MCF 10A (cell line): ENCODE results near the gene OGFOD3. TPM values are rescaled to one million over a fixed set of nuclear protein-coding genes. Genes with fewer than 3 reads are reported as not detected.

Experiments used
- BruUV-seq: library from RNA; stranded (reverse); fragments of 400-500 nt; replicated peaks from 2 replicates; lab custom pipeline; 2021; lab: Mats Ljungman, UMichigan
- CTCF ChIA-PET: fragments of 300-600 bp; sonication (Branson Sonifier 250); formaldehyde crosslinking; extraction: SDS; loops from one replicate; lab custom pipeline; 2021; ENCODE audit warnings: antibody characterized with exemption, inconsistent platforms; lab: Yijun Ruan, JAX
- POLR2A ChIA-PET: fragments of 300-600, 350-650 bp; sonication (Branson Sonifier 250); formaldehyde crosslinking; extraction: SDS; loops from one replicate; lab custom pipeline; 2020; ENCODE audit warnings: antibody characterized with exemption, inconsistent platforms; lab: Yijun Ruan, JAX
- DNase-seq: peaks from one replicate; pipeline ENCODE4 v3.0.0-alpha.2; 2018; ENCODE audit not compliant: unreplicated experiment
- H3K27ac Mint-ChIP-seq: one replicate; pipeline ENCODE4 v1.8.0; 2022; ENCODE audit warnings: mild to moderate bottlenecking, low read depth, mixed read lengths; ENCODE audit not compliant: unreplicated experiment
- H3K27me3 Mint-ChIP-seq: one replicate; pipeline ENCODE4 v1.8.0; 2022; ENCODE audit warnings: mixed read lengths; ENCODE audit not compliant: insufficient read depth, unreplicated experiment
- H3K36me3 Mint-ChIP-seq: one replicate; pipeline ENCODE4 v1.8.0; 2022; ENCODE audit warnings: mild to moderate bottlenecking, moderate library complexity, mixed read lengths; ENCODE audit not compliant: insufficient read depth, unreplicated experiment
- H3K4me1 Mint-ChIP-seq: one replicate; pipeline ENCODE4 v1.8.0; 2022; ENCODE audit warnings: mixed read lengths; ENCODE audit not compliant: insufficient read depth, unreplicated experiment
- H3K4me3 Mint-ChIP-seq: one replicate; pipeline ENCODE4 v1.8.0; 2022; ENCODE audit warnings: mild to moderate bottlenecking, moderate library complexity, mixed read lengths; ENCODE audit not compliant: unreplicated experiment
- H3K9me3 Mint-ChIP-seq: one replicate; pipeline ENCODE4 v1.8.0; 2022; ENCODE audit warnings: mixed read lengths; ENCODE audit not compliant: unreplicated experiment
- CTCF ChIP-seq: fragments of 200-600 bp; IDR thresholded peaks from one replicate; pipeline ENCODE4 v1.8.0; 2022; ENCODE audit warnings: antibody characterized with exemption, mild to moderate bottlenecking; ENCODE audit not compliant: unreplicated experiment
- intact Hi-C: fragments of 100-400 bp; cut with micrococcal nuclease; formaldehyde crosslinking; loops from 2 replicates; pipeline ENCODE4 v1.14.1; 2022
- total RNA-seq: library from RNA; stranded (reverse); gene quantifications from 2 replicates; pipeline ENCODE4 v1.2.3, GENCODE V29; 2022

The OGFOD3 gene
- total RNA-seq, 1 experiment from 2014 or later = 21.1 TPM

GRCh38 chr17:82437325-82437668 is 18.9 kb upstream of the OGFOD3 start:
- DNase-seq = no peak
- no peaks in the 10 kb centered on the region for H3K9me3 Mint-ChIP-seq
- ChIA-PET POLR2A (interaction anchor here (0.7 kb wide), 1 partner anchor 71 kb away, joined by 3 read pairs; no protein-coding TSS in a partner anchor), CTCF (no interaction called here)
- H3K27ac Mint-ChIP-seq = no peak overlapping the region
- BruUV-seq = no TSS peak
- H3K4me1 Mint-ChIP-seq = no peaks in the 10 kb centered on the region
- intact Hi-C loops = no loop called here
- no peaks in the 10 kb centered on the region for H3K36me3 Mint-ChIP-seq
- TF ChIP-seq CTCF = no peak
- H3K27me3 Mint-ChIP-seq = no peaks in the 10 kb centered on the region
- H3K4me3 Mint-ChIP-seq = no peak overlapping the region

GRCh38 chr17:82436601-82437324 is 18.4 kb upstream of the OGFOD3 start:
- Mint-ChIP-seq H3K27ac (no peak overlapping the region), H3K4me3 (no peak overlapping the region), H3K4me1 (no peaks in the 10 kb centered on the region), H3K36me3 (no peaks in the 10 kb centered on the region), H3K9me3 (no peaks in the 10 kb centered on the region), H3K27me3 (no peaks in the 10 kb centered on the region)
- POLR2A ChIA-PET = interaction anchor here (0.7 kb wide), 1 partner anchor 71 kb away, joined by 3 read pairs; no protein-coding TSS in a partner anchor
- CTCF ChIA-PET = no interaction called here
- intact Hi-C loops = no loop called here
- TF ChIP-seq CTCF = no peak
- no peak for DNase-seq
- BruUV-seq = no TSS peak

GRCh38 chr17:82435601-82436583 is 17.5 kb upstream of the OGFOD3 start:
- no peaks in the 10 kb centered on the region for H3K9me3 Mint-ChIP-seq
- intact Hi-C loops = no loop called here
- H3K4me1 Mint-ChIP-seq = no peaks in the 10 kb centered on the region
- no peak overlapping the region for H3K27ac Mint-ChIP-seq
- H3K36me3 Mint-ChIP-seq = no peaks in the 10 kb centered on the region
- no TSS peak for BruUV-seq
- ChIA-PET POLR2A (interaction anchor here (0.6 kb wide), 1 partner anchor 47 kb away, joined by 3 read pairs; no protein-coding TSS in a partner anchor), CTCF (interaction anchor here (0.6 kb wide), 1 partner anchor 85 kb away, joined by 3 read pairs; no protein-coding TSS in a partner anchor)
- no peak for TF ChIP-seq CTCF
- H3K4me3 Mint-ChIP-seq = no peak overlapping the region
- DNase-seq = no peak
- H3K27me3 Mint-ChIP-seq = no peaks in the 10 kb centered on the region

DNA sequence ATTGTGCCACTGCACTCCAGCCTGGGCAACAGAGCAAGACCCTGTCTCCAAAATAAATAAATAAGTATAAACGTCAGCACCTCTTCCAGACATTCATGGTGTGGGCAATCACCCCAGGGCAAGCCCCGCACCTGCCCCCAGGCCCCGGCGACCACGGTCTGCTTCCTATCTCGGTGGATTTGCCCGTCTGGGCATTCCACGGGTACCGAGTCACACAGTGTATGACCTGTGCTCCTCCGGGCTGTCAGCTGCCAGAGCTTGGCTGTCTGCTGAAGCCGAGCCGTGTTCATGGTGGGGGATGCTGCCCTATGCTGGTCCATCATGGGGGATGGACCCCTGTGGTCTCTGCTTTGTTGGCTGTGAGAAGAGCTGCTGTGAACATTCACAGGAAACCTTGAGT is 16.7 kb upstream of the OGFOD3 start:
- CTCF ChIA-PET = no interaction called here
- BruUV-seq = no TSS peak

More for the DNA sequence above, 16.7 kb upstream of the OGFOD3 start:
- no peaks in the 10 kb centered on the region for H3K27me3 Mint-ChIP-seq
- DNase-seq = no peak
- no peaks in the 10 kb centered on the region for H3K9me3 Mint-ChIP-seq
- no peaks in the 10 kb centered on the region for H3K4me1 Mint-ChIP-seq
- no peak overlapping the region for H3K4me3 Mint-ChIP-seq
- H3K27ac Mint-ChIP-seq = no peak overlapping the region
- H3K36me3 Mint-ChIP-seq = no peaks in the 10 kb centered on the region
- no peak for TF ChIP-seq CTCF
- POLR2A ChIA-PET = no interaction called here
- intact Hi-C loops = no loop called here
